ENCODE data around the gene CSNK1G1.
"Not testable (repeated sequence)": the region's sequence is repeated elsewhere in the genome, so short reads cannot be mapped to it uniquely, and the experiment has no call there.

The CSNK1G1 gene

DNA sequence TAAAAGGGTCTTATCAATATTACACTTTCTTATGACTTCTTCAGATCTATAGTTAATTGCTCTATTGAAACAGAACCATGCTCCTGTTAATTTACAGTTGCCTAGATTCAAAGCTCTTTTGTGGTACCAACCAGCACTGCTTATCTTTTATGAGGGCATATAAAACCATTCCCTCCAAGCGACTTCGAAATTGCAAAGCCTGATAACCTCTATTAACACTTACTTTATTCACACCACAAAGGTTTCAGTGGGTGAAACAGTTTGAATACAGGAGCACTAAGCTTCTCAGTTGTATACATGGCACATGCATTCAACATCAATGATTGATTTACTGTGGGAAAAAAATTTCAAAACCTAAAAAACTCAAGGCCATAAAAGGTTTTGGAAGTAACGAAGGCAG lies 118.3 kb downstream of the CSNK1G1 start:
- no peak for DNase-seq (ENCODE audit: low read depth)

DNA sequence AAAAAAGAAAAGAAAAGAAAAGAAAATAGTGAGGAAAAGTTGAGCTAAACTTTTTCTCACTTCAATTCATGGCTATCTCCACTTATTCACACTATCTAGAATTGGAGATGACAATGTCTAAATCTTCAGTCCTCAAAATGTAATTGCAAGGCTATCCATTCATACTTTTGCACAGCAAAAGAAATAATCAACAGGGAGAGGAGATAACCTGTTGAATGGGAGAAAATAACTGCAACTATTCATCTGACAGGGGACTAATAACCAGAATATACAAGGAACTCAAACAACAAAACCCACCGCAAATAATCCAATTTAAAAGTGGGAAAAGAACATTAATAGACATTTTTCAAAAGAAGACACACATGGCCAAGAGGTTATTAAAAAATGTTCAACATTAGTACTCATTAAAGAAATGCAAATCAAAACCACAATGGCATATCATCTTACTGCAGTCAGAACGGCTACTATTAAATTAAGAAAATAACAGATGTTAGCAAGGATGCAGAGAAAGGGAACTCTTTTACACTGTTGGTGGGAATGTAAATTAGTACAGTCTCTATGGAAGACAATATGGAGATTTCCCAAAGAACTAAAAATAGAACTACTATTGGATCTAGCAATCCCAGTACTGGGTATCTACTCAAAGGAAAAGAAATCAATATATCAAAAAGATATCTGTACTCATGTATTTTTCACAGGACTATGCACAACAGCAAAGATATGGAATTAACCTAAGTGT lies 119.6 kb downstream of the CSNK1G1 start:
- no peak for DNase-seq (ENCODE audit: low read depth)

DNA sequence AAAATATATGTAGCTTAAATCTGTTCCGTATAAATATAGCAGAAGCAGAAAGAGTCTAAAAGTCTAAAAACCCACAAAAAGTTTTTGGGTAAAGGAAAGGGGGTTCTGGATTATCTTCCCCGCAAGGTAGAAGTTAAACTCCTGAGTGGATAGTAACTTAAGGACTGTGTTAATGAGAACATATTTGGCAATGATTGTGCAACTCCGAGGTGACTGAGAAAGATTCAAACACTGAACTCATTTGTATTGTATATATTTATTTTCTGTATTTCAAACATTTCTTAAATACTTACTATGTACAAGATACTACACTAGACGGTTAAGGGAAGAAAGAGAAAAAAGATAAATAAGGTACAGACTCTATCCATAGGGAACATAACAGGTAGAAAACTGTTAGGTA lies 120.4 kb downstream of the CSNK1G1 start:
- DNase-seq (ENCODE audit: low read depth), result no peak

DNA sequence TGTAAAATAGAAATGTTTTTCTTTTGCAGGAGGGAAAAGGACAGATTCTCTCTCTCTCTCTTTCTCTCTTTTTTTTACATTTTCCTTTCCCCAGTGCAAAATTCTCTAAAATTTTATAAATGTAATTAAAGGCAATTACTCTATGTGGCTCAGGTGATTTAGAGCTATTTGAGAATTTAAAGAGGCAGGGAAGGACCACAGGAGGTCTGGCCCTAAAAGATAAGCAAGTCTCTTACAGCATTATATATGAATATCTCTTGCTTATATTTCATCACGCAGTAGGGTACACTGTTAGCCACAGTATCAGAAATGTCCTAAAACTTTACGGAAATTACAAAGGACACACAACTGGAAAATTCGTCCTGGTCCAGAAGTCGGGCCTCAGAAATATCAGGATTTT lies 122.7 kb downstream of the CSNK1G1 start:
- no peak for DNase-seq (ENCODE audit: low read depth)

DNA sequence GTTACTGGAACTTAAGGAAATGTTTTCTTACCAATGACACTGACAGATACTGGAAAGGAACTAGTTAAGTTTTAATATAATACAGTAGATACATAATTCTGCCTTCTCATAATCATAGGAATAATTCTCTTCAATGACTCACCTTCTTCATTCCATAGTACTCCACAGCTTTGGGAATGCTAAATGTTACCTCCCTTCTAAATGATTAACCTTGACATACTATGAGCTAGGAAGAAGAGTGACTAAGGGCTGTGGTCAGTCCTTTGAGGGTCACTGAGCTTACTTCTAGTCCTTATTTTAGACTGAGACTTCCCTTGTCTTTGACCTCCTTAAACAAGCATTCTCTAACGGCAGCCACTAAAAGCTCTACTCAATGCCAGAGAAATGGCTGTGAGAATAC lies 123.6 kb downstream of the CSNK1G1 start:
- no peak for DNase-seq (ENCODE audit: low read depth)

DNA sequence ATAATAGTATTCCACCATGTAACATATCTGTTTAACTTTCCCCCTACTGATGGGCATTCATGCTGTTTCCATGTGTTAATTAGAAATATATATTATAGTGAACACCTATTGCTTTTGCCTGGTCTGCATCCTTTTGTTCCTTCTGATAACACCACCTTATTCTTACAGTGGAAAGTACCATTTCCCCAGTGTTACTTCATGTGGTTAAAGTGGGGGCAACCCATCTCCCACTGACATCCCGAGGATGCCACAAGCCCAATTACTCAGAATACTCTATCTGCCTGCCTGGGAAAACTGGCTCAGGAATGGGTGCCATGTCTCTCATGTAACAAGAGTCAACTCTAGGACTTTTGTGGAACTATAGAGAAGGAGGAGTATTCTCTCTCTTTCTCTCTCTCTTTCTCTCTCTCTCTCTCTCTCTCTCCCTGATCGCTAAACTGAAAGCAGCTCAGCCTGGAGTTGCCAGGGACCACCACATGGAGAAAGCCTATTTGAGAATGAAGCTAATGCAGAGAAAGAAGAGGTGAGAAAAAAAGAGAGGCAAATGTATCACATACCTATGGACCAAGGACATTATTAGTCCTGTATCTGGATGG lies 126.7 kb downstream of the CSNK1G1 start:
- no peak for DNase-seq (ENCODE audit: low read depth)

DNA sequence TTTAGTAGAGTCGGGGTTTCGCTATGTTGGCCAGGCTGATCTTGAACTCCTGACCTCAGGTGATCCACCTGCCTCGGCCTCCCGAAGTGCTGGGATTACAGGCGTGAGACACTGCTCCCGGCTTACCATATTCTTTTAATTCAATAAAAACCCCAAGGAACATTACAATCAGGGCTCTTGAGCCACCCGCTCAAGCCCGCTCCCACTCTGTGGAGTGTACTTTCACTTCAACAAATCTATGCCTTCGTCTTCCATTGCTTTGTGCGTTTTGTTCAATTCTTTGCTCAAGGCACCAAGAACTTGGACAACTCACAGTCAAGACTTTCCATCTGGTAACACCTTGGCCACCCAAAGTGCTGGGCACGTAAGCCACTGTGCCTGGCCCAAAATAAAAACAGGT lies 130.2 kb downstream of the CSNK1G1 start:
- no peak for DNase-seq (ENCODE audit: low read depth)

DNA sequence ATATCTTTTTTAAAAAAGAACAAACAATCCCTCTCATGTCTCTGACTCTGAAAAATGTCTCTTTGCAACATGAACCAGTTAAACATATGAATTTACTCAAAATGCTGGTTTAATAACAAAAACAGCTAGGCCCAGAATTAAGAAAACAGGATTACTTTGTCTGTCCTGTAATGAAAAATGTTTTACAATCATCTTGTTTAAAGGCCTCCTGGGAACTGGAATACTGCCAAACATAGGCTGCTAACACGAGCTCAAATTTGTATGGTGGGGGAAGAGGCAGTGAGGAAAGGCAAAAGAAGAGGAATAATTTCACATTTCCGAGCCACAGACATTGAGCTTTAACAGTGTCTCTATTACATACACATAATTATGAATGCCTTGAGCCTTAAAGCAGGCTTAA lies 131.5 kb downstream of the CSNK1G1 start:
- no peak for DNase-seq (ENCODE audit: low read depth)

DNA sequence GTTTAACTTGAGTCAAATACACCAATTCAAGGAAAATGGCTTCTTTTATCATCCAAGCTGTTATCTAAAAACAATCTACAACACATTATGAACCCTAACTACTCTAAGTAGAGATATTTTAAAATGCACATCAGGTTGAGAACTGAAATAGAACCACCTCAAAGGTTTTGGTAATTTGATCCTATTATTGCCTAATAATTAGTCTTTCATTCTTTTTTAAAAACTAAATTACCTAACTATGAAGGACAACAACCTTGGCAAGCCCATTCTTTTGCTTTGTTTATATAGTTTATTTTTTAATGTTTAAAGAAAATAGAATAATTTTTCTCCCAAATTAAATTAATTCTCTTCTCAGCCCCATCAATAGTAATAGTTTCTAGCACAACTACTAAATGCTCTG lies 132.1 kb downstream of the CSNK1G1 start:
- no peak for DNase-seq (ENCODE audit: low read depth)

DNA sequence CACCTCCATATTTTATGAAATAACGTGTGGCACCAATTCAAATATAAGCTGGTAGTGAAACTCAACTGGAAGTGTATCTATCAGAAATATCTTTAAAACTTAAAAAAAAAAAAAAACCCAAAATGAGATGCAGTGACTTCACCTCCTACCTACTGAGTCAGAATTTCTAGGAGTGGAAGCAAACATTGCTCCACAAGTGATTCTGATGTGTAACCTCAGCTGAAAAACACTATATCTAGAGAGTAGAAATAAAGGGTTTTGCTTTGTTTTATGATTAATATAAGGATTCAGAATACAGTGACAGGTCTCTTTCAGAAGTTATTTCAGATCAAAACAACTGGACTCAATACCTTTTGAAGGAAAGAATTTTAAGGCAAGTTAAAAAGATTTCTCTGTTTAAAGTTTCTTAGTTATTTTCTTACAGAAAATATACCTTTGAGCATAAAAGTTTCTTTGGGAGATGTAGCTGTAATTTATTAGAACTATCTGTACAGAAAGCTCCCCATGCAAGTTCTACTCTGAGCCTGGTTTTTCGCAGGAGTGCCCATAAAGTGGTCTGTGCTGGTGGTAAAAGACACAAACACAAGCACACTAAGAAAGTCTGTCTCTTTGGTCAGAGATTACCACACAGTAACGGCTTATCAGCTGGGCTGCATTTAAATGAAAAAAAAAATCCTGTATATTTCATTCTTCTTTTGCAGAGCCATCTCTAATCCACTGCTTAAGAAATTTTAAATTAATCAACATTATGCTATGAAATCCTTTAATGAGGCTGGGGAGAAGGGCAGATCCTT lies 133.2 kb downstream of the CSNK1G1 start:
- DNase-seq (ENCODE audit: low read depth), result no peak

DNA sequence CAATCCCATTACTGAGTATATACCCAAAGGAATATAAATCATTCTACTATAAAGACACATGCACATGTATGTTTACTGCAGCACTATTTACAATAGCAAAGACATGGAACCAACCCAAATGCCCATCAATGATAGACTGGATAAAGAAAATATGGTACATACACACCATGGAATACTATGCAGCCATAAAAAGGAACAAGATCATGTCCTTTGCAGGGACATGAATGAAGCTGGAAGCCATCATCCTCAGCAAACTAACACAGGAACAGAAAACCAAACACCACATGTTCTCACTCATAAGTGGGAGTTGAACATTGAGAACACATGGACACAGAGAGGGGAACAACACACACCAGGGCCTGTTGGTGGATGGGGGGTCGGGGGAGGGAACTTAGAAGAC lies 134.1 kb downstream of the CSNK1G1 start:
- DNase-seq (ENCODE audit: low read depth), result not testable (repeated sequence)

DNA sequence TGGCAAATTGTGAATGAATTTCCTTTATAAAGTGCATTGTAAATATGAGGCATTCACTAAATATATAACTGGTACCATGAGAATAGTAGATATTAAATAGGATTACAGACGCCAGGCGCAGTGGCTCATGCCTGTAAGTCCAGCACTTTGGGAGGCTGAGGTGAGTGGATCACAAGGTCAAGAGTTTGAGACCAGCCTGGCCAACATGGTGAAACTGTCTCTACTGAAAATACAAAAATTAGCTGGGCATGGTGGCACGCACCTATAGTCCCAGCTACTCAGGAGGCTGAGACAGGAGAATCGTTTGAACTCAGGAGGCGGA lies 138.6 kb downstream of the CSNK1G1 start:
- DNase-seq (ENCODE audit: low read depth), result not testable (repeated sequence)

DNA sequence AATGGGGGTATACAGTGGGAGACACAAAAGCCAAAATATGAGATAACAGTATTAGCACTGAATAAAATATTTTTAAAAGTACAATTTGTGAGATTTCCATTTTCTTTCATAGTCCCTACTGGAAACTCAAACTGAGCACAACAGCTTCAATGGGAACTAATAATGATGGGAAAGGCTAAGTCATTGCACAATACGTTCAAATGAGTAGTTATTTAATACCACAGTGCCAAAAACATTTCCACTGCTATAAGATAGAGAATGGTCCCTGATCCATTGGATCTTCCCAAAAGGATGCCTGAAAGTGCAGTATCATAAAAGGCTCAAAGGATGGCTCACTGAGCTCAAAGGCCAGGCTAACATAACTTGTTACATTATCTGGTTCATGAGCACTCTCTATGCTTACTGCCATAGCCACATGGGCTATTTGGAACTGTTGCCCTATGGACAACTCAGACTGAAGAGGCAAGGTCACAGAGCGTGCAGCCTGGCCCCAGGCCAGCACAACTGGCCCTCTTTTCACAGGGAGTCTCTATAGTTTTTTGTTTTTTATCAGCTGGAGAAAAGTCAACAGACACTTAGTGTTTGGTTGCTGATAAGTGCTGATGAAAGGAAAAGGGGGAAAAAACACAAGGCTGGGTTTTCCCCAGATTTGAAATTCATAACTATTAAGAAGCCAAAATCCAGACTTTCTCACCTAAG lies 139.1 kb downstream of the CSNK1G1 start:
- DNase-seq (ENCODE audit: low read depth), result no peak

DNA sequence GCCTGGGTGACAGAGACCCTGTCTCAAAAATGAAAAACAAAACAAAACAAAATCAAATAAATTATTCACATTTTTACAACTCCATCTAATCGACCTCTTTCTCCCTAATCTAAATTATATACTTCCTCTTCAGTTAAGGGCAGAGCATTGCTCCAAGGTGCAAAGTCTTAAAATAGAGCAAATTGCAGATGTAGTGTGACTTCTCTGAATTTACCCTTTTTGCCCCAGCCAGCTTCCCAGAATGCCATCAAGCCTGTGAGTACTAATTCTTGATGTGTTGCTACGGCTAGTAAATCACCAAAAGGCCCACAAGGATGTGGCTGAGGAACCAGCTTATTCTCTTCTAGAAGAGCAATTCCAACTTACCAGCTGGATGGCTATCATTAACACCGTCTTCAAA lies 139.8 kb downstream of the CSNK1G1 start:
- no peak for DNase-seq (ENCODE audit: low read depth)

DNA sequence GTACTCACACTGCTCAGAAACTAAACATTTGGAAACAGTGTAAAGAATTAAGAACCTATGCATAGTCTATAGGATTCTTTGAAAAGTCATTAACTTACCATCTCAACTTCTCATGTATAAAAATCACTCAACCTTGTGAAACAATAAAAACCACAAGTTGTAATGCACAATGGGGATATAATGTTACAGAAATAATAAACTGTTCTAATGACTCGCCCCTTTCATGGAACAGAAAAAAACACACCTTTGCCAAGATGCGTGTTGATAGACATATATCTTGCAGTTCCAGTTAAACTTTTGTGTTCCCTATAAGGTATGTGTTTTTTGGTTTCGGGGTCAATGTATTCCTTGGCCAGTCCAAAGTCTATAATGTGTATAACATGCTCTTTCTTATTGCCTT lies 142.3 kb downstream of the CSNK1G1 start:
- no peak for DNase-seq (ENCODE audit: low read depth)

DNA sequence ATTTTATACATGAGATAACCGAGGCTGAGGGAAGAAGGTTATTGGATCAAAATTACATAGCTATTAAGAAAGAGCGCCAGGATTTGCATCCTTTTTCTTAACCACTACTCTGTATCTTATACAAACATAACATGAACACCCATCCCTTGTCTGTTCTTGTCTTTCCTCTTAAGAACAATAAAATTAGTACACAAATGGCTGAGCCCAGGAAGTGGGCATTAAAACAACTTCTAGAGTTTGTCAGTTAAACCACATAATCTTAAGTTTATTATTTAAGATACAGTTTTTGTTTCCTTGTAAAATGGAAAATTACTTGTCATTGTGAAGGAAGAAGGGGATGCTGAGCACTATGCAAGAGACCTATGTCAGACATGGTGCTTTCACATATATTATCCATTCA lies 144.3 kb downstream of the CSNK1G1 start:
- DNase-seq (ENCODE audit: low read depth), result no peak

DNA sequence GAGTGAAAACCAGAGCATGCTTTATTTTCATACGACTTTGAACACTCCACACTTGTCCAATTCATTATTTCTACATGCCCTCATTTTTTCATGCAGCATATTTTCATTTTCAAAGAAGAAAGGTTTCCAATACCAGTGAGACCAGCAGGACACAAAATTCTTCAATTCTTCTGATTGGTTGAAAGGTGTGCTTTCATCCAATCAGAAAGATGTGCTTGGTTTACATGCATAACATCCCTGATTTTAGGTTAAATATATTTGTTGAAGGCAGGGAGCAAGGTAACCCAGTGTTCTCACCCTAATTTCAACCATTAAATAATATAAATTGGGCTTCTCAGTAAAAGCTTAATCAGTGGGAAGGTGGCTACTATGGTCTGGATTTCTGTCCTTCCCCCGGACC lies 145.6 kb downstream of the CSNK1G1 start:
- no peak for DNase-seq (ENCODE audit: low read depth)

DNA sequence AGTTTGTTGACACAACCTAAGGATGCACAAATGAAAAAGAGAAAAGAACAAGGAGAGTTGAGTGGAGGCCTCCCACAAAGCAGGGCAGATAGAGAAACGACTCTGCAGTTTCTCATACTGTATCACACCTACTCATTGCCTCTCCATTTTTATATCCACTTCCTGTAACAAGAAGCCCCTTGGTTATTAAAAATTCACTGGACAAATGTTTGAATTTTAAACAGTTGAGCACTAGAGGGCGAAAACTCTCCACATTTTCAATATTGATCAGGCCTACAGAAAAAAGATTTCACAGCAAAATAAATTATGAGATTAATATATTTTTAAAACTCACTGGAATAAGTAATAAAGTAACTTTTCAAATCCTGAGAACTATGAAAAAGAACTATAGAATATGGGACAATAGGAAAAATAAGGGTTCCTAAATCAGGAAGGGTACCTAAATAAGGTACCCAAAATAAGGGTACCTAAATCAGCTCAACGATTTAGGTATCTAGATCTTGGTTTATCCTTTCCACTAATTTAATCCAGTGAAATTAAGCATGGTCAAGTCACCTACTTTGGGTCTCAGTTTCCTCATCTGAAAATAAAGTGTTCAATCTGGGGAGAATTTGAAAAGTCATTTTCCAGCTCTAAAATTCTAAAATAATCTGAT lies 146.2 kb downstream of the CSNK1G1 start:
- DNase-seq (ENCODE audit: low read depth), result no peak

DNA sequence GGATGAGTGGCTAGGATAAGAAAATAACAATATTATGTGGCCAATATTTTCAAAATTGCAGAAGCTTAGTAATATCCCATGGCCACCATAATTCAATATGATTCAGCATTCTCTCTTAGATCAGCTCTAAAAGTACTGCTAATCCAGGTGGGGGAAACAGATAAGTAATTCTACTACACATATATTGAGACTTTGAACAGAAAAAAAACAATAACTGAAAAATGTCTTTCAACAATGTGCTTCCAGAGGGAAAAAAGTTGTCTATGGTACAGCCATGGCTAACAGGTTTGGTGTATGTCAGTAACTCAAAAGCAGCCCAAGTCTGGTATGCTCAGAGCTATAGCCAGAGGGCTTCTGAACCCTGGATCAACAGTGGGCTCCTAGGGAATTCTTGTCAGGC lies 150.8 kb downstream of the CSNK1G1 start:
- DNase-seq (ENCODE audit: low read depth), result no peak

DNA sequence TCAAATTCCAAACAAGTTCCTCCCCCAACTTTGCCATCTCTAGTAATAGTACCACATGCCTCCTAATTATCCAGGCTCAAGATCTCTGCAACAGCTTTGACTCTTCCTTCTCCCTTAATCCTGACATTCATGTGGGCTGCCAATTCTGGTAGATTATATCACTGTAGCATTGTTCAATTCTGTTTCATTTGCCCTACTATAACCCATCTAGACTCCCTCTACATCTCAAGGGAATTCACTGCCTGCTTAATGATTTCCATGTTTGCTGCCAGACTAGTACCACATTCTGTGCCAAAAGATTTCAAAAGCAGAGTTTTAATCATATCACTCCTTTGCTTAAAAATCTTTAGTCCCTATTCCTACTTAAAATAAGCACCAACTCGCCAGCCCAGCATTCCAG lies 158.5 kb downstream of the CSNK1G1 start:
- no peak for DNase-seq (ENCODE audit: low read depth)

DNA sequence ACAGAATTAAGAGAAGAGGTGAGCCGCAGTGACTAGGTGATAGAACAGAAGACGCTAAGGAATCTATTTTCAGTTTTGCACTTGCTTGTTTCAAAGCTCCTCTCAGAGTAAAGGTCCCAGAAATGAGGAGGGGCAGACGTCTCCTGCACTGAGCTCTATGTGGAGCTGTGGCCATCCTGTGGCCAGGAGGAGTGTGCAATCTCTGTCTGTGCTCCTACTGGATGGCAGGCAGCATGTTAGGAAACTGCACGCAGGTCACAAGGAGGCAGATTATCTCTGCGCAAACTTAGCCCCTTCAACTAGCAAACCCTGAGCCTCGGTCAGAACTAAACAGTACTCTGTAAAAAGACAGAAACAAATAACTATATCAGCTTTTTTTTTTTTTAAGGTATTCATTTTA lies 162.0 kb downstream of the CSNK1G1 start:
- no peak for DNase-seq (ENCODE audit: low read depth)

Measured in activated T-cell treated with anti-CD3 and anti-CD28 coated beads for 1 hour (primary cell).